ENCODE measurements around the gene HAND2. TPM values are rescaled to one million over a fixed set of nuclear protein-coding genes. Genes with fewer than 3 reads are reported as not detected.

The HAND2 gene
- total RNA-seq, 4 donors from 2014 or later, result 0.96 to 5.0 (median 3.3) TPM

GRCh38 chr4:173560896-173561295 lies 30.9 kb upstream of the HAND2 start:
- Histone ChIP-seq H3K4me1 (no peaks in the 10 kb centered on the region), H3K4me3 (no peak overlapping the region), H3K9me3 (no peaks in the 10 kb centered on the region), H3K36me3 (no peaks in the 10 kb centered on the region), H3K27me3 (no peaks in the 10 kb centered on the region), H3K27ac (no peak overlapping the region)
- no peak for DNase-seq (ENCODE audit: low spot score in 2 of 2)
- WGBS, result 87% methylated on average over 1 of the region's 1 CpG
- TF ChIP-seq POLR2AphosphoS5 (IDR thresholded peaks at IDR 0.05) (no peak), POLR2A (IDR thresholded peaks at IDR 0.05) (no peak), EP300 (IDR thresholded peaks at IDR 0.05) (no peak), CTCF (IDR thresholded peaks at IDR 0.05) (no peak)

- H3K9me3 ChIP-seq, result no peaks in the 10 kb centered on the region
- TF ChIP-seq POLR2A (IDR thresholded peaks at IDR 0.05) (no peak), CTCF (IDR thresholded peaks at IDR 0.05) (no peak), EP300 (IDR thresholded peaks at IDR 0.05) (no peak), POLR2AphosphoS5 (IDR thresholded peaks at IDR 0.05) (no peak)
- WGBS, result 81% methylated on average over 2 of the region's 2 CpGs
Observed at GRCh38 chr4:173556398-173557131, 26.5 kb upstream of the HAND2 start.

GRCh38 chr4:173547889-173548288 lies 17.9 kb upstream of the HAND2 start:
- 70% methylated on average over 13 of the region's 13 CpGs for WGBS
- Histone ChIP-seq H3K27me3 (peaks cover 46% of the 10 kb centered on the region), H3K27ac (no peak overlapping the region), H3K36me3 (no peaks in the 10 kb centered on the region), H3K4me3 (no peak overlapping the region), H3K4me1 (no peaks in the 10 kb centered on the region), H3K9me3 (no peaks in the 10 kb centered on the region)
- TF ChIP-seq CTCF (IDR thresholded peaks at IDR 0.05), result no peak
- TF ChIP-seq EP300 (IDR thresholded peaks at IDR 0.05), result no peak
- TF ChIP-seq POLR2AphosphoS5 (IDR thresholded peaks at IDR 0.05), result no peak
- TF ChIP-seq POLR2A (IDR thresholded peaks at IDR 0.05), result no peak
- DNase-seq (ENCODE audit: low spot score in 2 of 2), result no peak

More at GRCh38 chr4:173556398-173557131, 26.5 kb upstream of the HAND2 start:
- Histone ChIP-seq H3K27me3 (no peaks in the 10 kb centered on the region), H3K4me1 (no peaks in the 10 kb centered on the region), H3K4me3 (no peak overlapping the region), H3K27ac (no peak overlapping the region), H3K36me3 (no peaks in the 10 kb centered on the region)
- DNase-seq (ENCODE audit: low spot score in 2 of 2), result no peak

- H3K9me3 ChIP-seq, result no peaks in the 10 kb centered on the region
- no peak overlapping the region for H3K27ac ChIP-seq
- H3K4me3 ChIP-seq, result no peak overlapping the region
- peaks cover 58% of the 10 kb centered on the region for H3K27me3 ChIP-seq
- TF ChIP-seq POLR2AphosphoS5 (IDR thresholded peaks at IDR 0.05) (no peak), CTCF (IDR thresholded peaks at IDR 0.05) (no peak), EP300 (IDR thresholded peaks at IDR 0.05) (no peak), POLR2A (IDR thresholded peaks at IDR 0.05) (no peak)
- no peaks in the 10 kb centered on the region for H3K4me1 ChIP-seq
- no peaks in the 10 kb centered on the region for H3K36me3 ChIP-seq
- no peak for DNase-seq (ENCODE audit: low spot score in 2 of 2)
- WGBS, result 93% methylated on average over 2 of the region's 2 CpGs
Observed at GRCh38 chr4:173546776-173547175, 16.7 kb upstream of the HAND2 start.

- no peak for DNase-seq (ENCODE audit: low spot score in 2 of 2)
- no peaks in the 10 kb centered on the region for H3K36me3 ChIP-seq
- no peak overlapping the region for H3K4me3 ChIP-seq
- TF ChIP-seq EP300 (IDR thresholded peaks at IDR 0.05) (no peak), CTCF (IDR thresholded peaks at IDR 0.05) (no peak), POLR2A (IDR thresholded peaks at IDR 0.05) (no peak), POLR2AphosphoS5 (IDR thresholded peaks at IDR 0.05) (no peak)
- H3K27me3 ChIP-seq, result peaks cover 71% of the 10 kb centered on the region
- no peaks in the 10 kb centered on the region for H3K4me1 ChIP-seq
- 88% methylated on average over 2 of the region's 2 CpGs for WGBS
- no peak overlapping the region for H3K27ac ChIP-seq
- no peaks in the 10 kb centered on the region for H3K9me3 ChIP-seq
Observed at GRCh38 chr4:173545440-173545839, 15.4 kb upstream of the HAND2 start.
